GDM1 (cell line): ENCODE data around the gene GRK5.
"Not testable (repeated sequence)": the region's sequence is repeated elsewhere in the genome, so short reads cannot be mapped to it uniquely, and the experiment has no call there.

Source experiments
- DNase-seq: peaks from one replicate; lab custom pipeline; 2025; lab: John Stamatoyannopoulos, UW

The GRK5 gene

GRCh38 chr10:119421891-119422681 lies 214.7 kb downstream of the GRK5 start:
- no peak for DNase-seq

GRCh38 chr10:119422682-119423509 lies 215.5 kb downstream of the GRK5 start:
- no peak for DNase-seq

GRCh38 chr10:119423510-119424257 lies 216.3 kb downstream of the GRK5 start:
- no peak for DNase-seq

- no peak for DNase-seq
Measured at GRCh38 chr10:119424258-119424975, 217.0 kb downstream of the GRK5 start.

- DNase-seq: no peak
Measured at GRCh38 chr10:119425102-119425880, 217.9 kb downstream of the GRK5 start.

GRCh38 chr10:119425881-119426170 lies 218.5 kb downstream of the GRK5 start:
- DNase-seq: no peak

- no peak for DNase-seq
Measured at GRCh38 chr10:119426699-119427098, 219.3 kb downstream of the GRK5 start.

- no peak for DNase-seq
Measured at GRCh38 chr10:119427263-119427864, 220.0 kb downstream of the GRK5 start.

- no peak for DNase-seq
Measured at GRCh38 chr10:119428789-119429188, 221.4 kb downstream of the GRK5 start.

GRCh38 chr10:119429771-119430170 lies 222.4 kb downstream of the GRK5 start:
- no peak for DNase-seq

GRCh38 chr10:119431034-119431772 lies 223.8 kb downstream of the GRK5 start:
- DNase-seq: no peak

- DNase-seq: no peak
Measured at GRCh38 chr10:119431773-119432135, 224.4 kb downstream of the GRK5 start.

GRCh38 chr10:119434942-119435341 lies 227.6 kb downstream of the GRK5 start:
- not testable (repeated sequence) for DNase-seq

- no peak for DNase-seq
Measured at GRCh38 chr10:119438717-119439116, 231.3 kb downstream of the GRK5 start.

GRCh38 chr10:119439922-119440321 lies 232.6 kb downstream of the GRK5 start:
- no peak for DNase-seq

GRCh38 chr10:119441151-119441821 lies 233.9 kb downstream of the GRK5 start:
- DNase-seq: no peak

GRCh38 chr10:119441921-119442757 lies 234.8 kb downstream of the GRK5 start:
- DNase-seq: no peak

GRCh38 chr10:119442758-119443060 lies 235.3 kb downstream of the GRK5 start:
- no peak for DNase-seq

- DNase-seq: no peak
Measured at GRCh38 chr10:119443441-119443840, 236.1 kb downstream of the GRK5 start.
